ENCODE data around the gene TTN.

Gene TTN

DNA sequence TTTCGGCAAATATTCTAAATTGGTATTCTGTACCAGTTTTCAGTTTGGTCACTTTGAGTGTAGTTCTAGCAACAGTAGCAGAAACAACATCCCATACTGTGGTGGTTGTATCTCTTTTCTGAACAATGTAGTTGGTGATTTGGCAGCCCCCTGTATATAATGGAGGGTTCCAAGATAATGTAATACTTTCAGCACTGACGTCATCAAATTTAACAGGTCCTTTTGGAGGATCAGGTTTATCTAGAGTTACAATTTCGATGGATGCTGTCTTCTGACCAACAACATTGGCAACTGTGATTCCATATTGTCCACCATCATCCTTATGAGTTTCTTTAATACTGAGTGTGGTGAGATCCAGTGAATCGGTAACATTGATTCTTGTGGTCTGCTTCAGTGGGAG is 239.0 kb downstream of the TTN start:
- TF ChIP-seq, protein P1, sequence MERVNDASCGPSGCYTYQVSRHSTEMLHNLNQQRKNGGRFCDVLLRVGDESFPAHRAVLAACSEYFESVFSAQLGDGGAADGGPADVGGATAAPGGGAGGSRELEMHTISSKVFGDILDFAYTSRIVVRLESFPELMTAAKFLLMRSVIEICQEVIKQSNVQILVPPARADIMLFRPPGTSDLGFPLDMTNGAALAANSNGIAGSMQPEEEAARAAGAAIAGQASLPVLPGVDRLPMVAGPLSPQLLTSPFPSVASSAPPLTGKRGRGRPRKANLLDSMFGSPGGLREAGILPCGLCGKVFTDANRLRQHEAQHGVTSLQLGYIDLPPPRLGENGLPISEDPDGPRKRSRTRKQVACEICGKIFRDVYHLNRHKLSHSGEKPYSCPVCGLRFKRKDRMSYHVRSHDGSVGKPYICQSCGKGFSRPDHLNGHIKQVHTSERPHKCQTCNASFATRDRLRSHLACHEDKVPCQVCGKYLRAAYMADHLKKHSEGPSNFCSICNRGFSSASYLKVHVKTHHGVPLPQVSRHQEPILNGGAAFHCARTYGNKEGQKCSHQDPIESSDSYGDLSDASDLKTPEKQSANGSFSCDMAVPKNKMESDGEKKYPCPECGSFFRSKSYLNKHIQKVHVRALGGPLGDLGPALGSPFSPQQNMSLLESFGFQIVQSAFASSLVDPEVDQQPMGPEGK (CRISPR knock-in tag; IDR thresholded peaks at IDR 0.05; ENCODE audit: borderline replicate concordance), result no peak
- TF ChIP-seq CSDC2 (CRISPR knock-in tag; IDR thresholded peaks at IDR 0.05), result no peak
- no peak for TF ChIP-seq ZNF8 (CRISPR knock-in tag; IDR thresholded peaks at IDR 0.05)
- TF ChIP-seq, protein P2, sequence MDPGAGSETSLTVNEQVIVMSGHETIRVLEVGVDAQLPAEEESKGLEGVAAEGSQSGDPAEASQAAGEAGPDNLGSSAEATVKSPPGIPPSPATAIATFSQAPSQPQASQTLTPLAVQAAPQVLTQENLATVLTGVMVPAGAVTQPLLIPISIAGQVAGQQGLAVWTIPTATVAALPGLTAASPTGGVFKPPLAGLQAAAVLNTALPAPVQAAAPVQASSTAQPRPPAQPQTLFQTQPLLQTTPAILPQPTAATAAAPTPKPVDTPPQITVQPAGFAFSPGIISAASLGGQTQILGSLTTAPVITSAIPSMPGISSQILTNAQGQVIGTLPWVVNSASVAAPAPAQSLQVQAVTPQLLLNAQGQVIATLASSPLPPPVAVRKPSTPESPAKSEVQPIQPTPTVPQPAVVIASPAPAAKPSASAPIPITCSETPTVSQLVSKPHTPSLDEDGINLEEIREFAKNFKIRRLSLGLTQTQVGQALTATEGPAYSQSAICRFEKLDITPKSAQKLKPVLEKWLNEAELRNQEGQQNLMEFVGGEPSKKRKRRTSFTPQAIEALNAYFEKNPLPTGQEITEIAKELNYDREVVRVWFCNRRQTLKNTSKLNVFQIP (CRISPR knock-in tag; IDR thresholded peaks at IDR 0.05; ENCODE audit: borderline replicate concordance, low read depth), result no peak
- no peak for TF ChIP-seq ISL1 (CRISPR knock-in tag; IDR thresholded peaks at IDR 0.05)
- no peak for TF ChIP-seq TOX (CRISPR knock-in tag; IDR thresholded peaks at IDR 0.05; ENCODE audit: borderline replicate concordance)
- TF ChIP-seq, protein P3, sequence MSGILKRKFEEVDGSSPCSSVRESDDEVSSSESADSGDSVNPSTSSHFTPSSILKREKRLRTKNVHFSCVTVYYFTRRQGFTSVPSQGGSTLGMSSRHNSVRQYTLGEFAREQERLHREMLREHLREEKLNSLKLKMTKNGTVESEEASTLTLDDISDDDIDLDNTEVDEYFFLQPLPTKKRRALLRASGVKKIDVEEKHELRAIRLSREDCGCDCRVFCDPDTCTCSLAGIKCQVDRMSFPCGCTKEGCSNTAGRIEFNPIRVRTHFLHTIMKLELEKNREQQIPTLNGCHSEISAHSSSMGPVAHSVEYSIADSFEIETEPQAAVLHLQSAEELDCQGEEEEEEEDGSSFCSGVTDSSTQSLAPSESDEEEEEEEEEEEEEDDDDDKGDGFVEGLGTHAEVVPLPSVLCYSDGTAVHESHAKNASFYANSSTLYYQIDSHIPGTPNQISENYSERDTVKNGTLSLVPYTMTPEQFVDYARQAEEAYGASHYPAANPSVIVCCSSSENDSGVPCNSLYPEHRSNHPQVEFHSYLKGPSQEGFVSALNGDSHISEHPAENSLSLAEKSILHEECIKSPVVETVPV (CRISPR knock-in tag; IDR thresholded peaks at IDR 0.05), result no peak
- no peak for TF ChIP-seq GLIS3 (CRISPR knock-in tag; IDR thresholded peaks at IDR 0.05)
- TF ChIP-seq ZFP3 (CRISPR knock-in tag; IDR thresholded peaks at IDR 0.05), result no peak
- no peak for TF ChIP-seq BACH2 (CRISPR knock-in tag; IDR thresholded peaks at IDR 0.05; ENCODE audit: borderline replicate concordance)
- no peak for ATAC-seq

DNA sequence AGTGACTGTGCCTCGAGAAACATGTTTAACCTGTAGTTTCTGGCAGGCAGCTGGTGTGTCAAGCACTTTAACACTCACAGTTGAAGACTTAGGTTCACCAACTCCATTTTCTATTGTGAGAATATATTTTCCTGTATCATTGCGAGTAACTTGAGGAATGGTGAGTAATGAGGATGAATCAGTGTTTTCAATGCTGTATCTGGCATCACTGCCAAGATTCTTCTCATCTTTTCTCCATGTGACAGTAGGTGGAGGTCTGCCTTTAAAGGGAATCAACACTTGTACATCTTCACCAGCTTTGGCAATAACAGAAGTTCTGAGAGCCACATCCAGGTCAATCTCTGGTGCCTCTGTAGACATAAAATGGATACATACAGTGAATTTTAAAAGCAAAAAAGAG is 254.2 kb downstream of the TTN start:
- peak; percentile 90 for ATAC-seq
- no peak for TF ChIP-seq TCF4 (CRISPR knock-in tag; IDR thresholded peaks at IDR 0.05; ENCODE audit: borderline replicate concordance)
- no peak for TF ChIP-seq ARNTL (CRISPR knock-in tag; IDR thresholded peaks at IDR 0.05; ENCODE audit: borderline replicate concordance, low read depth)
- TF ChIP-seq ZFP3 (CRISPR knock-in tag; IDR thresholded peaks at IDR 0.05), result no peak
- no peak for TF ChIP-seq SNAI2 (CRISPR knock-in tag; IDR thresholded peaks at IDR 0.05)
- no peak for TF ChIP-seq CSDC2 (CRISPR knock-in tag; IDR thresholded peaks at IDR 0.05)
- no peak for TF ChIP-seq ZFP30 (CRISPR knock-in tag; IDR thresholded peaks at IDR 0.05)
- TF ChIP-seq, protein P4, sequence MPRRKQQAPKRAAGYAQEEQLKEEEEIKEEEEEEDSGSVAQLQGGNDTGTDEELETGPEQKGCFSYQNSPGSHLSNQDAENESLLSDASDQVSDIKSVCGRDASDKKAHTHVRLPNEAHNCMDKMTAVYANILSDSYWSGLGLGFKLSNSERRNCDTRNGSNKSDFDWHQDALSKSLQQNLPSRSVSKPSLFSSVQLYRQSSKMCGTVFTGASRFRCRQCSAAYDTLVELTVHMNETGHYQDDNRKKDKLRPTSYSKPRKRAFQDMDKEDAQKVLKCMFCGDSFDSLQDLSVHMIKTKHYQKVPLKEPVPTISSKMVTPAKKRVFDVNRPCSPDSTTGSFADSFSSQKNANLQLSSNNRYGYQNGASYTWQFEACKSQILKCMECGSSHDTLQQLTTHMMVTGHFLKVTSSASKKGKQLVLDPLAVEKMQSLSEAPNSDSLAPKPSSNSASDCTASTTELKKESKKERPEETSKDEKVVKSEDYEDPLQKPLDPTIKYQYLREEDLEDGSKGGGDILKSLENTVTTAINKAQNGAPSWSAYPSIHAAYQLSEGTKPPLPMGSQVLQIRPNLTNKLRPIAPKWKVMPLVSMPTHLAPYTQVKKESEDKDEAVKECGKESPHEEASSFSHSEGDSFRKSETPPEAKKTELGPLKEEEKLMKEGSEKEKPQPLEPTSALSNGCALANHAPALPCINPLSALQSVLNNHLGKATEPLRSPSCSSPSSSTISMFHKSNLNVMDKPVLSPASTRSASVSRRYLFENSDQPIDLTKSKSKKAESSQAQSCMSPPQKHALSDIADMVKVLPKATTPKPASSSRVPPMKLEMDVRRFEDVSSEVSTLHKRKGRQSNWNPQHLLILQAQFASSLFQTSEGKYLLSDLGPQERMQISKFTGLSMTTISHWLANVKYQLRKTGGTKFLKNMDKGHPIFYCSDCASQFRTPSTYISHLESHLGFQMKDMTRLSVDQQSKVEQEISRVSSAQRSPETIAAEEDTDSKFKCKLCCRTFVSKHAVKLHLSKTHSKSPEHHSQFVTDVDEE (CRISPR knock-in tag; IDR thresholded peaks at IDR 0.05), result no peak

DNA sequence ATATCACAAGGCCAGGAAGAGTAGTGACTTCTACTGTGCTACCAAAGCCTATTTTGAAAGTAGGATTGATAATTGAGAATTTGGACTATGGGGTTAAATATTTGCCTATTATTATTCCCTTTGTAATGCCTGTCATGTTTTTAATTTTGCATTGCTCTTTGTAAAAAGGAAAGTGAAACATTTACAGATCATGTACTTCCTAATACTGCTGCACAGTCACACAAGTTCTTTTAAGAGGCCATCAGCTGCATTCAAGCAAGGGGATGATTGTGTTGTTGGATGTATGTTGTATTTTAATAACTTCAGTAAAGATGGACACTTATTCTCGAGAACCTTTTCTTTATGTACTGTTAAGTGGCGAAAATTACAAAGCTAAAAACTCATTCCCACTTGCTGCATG is 256.9 kb downstream of the TTN start:
- ATAC-seq, result no peak
- no peak for TF ChIP-seq ZC3H10 (CRISPR knock-in tag; IDR thresholded peaks at IDR 0.05)
- TF ChIP-seq ZFP30 (CRISPR knock-in tag; IDR thresholded peaks at IDR 0.05), result no peak
- no peak for TF ChIP-seq ZFP3 (CRISPR knock-in tag; IDR thresholded peaks at IDR 0.05)
- TF ChIP-seq TCF4 (CRISPR knock-in tag; IDR thresholded peaks at IDR 0.05; ENCODE audit: borderline replicate concordance), result no peak
- TF ChIP-seq PPARA (CRISPR knock-in tag; IDR thresholded peaks at IDR 0.05; ENCODE audit: borderline replicate concordance), result no peak
- no peak for TF ChIP-seq TOX (CRISPR knock-in tag; IDR thresholded peaks at IDR 0.05; ENCODE audit: borderline replicate concordance)
- TF ChIP-seq, protein P5, sequence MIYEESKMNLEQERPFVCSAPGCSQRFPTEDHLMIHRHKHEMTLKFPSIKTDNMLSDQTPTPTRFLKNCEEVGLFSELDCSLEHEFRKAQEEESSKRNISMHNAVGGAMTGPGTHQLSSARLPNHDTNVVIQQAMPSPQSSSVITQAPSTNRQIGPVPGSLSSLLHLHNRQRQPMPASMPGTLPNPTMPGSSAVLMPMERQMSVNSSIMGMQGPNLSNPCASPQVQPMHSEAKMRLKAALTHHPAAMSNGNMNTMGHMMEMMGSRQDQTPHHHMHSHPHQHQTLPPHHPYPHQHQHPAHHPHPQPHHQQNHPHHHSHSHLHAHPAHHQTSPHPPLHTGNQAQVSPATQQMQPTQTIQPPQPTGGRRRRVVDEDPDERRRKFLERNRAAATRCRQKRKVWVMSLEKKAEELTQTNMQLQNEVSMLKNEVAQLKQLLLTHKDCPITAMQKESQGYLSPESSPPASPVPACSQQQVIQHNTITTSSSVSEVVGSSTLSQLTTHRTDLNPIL (CRISPR knock-in tag; IDR thresholded peaks at IDR 0.05; ENCODE audit: low read depth), result no peak
- no peak for TF ChIP-seq ZNF565 (CRISPR knock-in tag; conservative IDR thresholded peaks at IDR 0.05; ENCODE audit: low read depth)
- no peak for TF ChIP-seq BACH2 (CRISPR knock-in tag; IDR thresholded peaks at IDR 0.05; ENCODE audit: borderline replicate concordance)
- TF ChIP-seq SNAI2 (CRISPR knock-in tag; IDR thresholded peaks at IDR 0.05), result no peak
- no peak for TF ChIP-seq ZNF8 (CRISPR knock-in tag; IDR thresholded peaks at IDR 0.05)
- TF ChIP-seq, protein P1 (CRISPR knock-in tag; IDR thresholded peaks at IDR 0.05; ENCODE audit: borderline replicate concordance), result no peak
- TF ChIP-seq, protein P3 (CRISPR knock-in tag; IDR thresholded peaks at IDR 0.05), result no peak
- no peak for TF ChIP-seq CSDC2 (CRISPR knock-in tag; IDR thresholded peaks at IDR 0.05)
- no peak for TF ChIP-seq ZNF70 (CRISPR knock-in tag; IDR thresholded peaks at IDR 0.05)
- TF ChIP-seq RARB (CRISPR knock-in tag; IDR thresholded peaks at IDR 0.05), result no peak
- no peak for TF ChIP-seq ARNTL (CRISPR knock-in tag; IDR thresholded peaks at IDR 0.05; ENCODE audit: borderline replicate concordance, low read depth)
- no peak for TF ChIP-seq ISL1 (CRISPR knock-in tag; IDR thresholded peaks at IDR 0.05)

All from SK-N-SH treated with all-trans-retinoic acid at 6 μM for 48 hours (cell line).